ENCODE measurements around the gene RAPSN.

RAPSN gene

GRCh38 chr11:47410370-47411264, 38.3 kb downstream of the RAPSN start:
- H2AK5ac ChIP-seq (ENCODE audit: low read length): no peak overlapping the region
- H3K18ac ChIP-seq (ENCODE audit: low read length): no peak overlapping the region
- H3K4ac ChIP-seq (ENCODE audit: low read depth, low read length): no peak overlapping the region
- H3K36me3 ChIP-seq (ENCODE audit: control insufficient read depth in 1 of 2, insufficient read depth in 2 of 2, low read length in 2 of 2): peaks cover 39 to 44% of the 10 kb centered on the region in 2 experiments
- DNase-seq: no peak
- H3K4me3 ChIP-seq (ENCODE audit: low read depth, low read length): no peak overlapping the region
- H2AFZ ChIP-seq (ENCODE audit: insufficient read depth, low read length, poor library complexity): no peak overlapping the region
- H2BK12ac ChIP-seq (ENCODE audit: low read length): no peak overlapping the region
- H3K9ac ChIP-seq (ENCODE audit: low read length): no peak overlapping the region
- H3K23ac ChIP-seq (ENCODE audit: low read length): no peak overlapping the region
- H3K9me3 ChIP-seq (ENCODE audit: insufficient read depth, low read depth, low read length): no peaks in the 10 kb centered on the region
- peaks cover 12% of the 10 kb centered on the region for H3K79me1 ChIP-seq (ENCODE audit: low read length)
- no peak overlapping the region for H3K27ac ChIP-seq (ENCODE audit: low read depth, low read length)
- H3K4me2 ChIP-seq (ENCODE audit: low read length): no peak overlapping the region
- no peak overlapping the region for H3K14ac ChIP-seq (ENCODE audit: low read length)
- H3K27me3 ChIP-seq (ENCODE audit: insufficient read depth, low read length): no peaks in the 10 kb centered on the region
- no peak overlapping the region for H4K91ac ChIP-seq (ENCODE audit: low read depth, low read length)
- peaks cover 15 to 23% of the 10 kb centered on the region in 2 experiments for H3K4me1 ChIP-seq (ENCODE audit: control insufficient read depth in 1 of 2, insufficient read depth in 2 of 2, low read length in 2 of 2)
- H3K79me2 ChIP-seq (ENCODE audit: control insufficient read depth, insufficient read depth, low read length, poor library complexity): peaks cover 8% of the 10 kb centered on the region
- no peak overlapping the region for H2BK5ac ChIP-seq (ENCODE audit: low read depth, low read length, poor library complexity)
- no peak overlapping the region for H4K8ac ChIP-seq (ENCODE audit: low read depth, low read length)
- no CpG with 5 or more reads among the region's 12 CpGs for WGBS (ENCODE audit: extremely low coverage, insufficient coverage, insufficient read length)
- H2BK120ac ChIP-seq (ENCODE audit: insufficient read depth, low read length, poor library complexity): no peak overlapping the region
- peak overlapping the region; percentile 24 for H4K12ac ChIP-seq (ENCODE audit: low read depth, low read length)

- peak overlapping the region; percentile 18 for H3K14ac ChIP-seq (ENCODE audit: low read length)
- H4K91ac ChIP-seq (ENCODE audit: low read depth, low read length): peak overlapping the region; percentile 34
- H3K36me3 ChIP-seq (ENCODE audit: control insufficient read depth in 1 of 2, insufficient read depth in 2 of 2, low read length in 2 of 2): peaks cover 30 to 36% of the 10 kb centered on the region in 2 experiments
- peaks cover 15 to 23% of the 10 kb centered on the region in 2 experiments for H3K4me1 ChIP-seq (ENCODE audit: control insufficient read depth in 1 of 2, insufficient read depth in 2 of 2, low read length in 2 of 2)
- peak; percentile 64 to 76 for DNase-seq
- H4K8ac ChIP-seq (ENCODE audit: low read depth, low read length): peak overlapping the region; percentile 22
- peak overlapping the region; percentile 18 for H2BK120ac ChIP-seq (ENCODE audit: insufficient read depth, low read length, poor library complexity)
- peaks cover 12% of the 10 kb centered on the region for H3K79me1 ChIP-seq (ENCODE audit: low read length)
- peaks cover 8% of the 10 kb centered on the region for H3K79me2 ChIP-seq (ENCODE audit: control insufficient read depth, insufficient read depth, low read length, poor library complexity)
- no peak overlapping the region for H2BK12ac ChIP-seq (ENCODE audit: low read length)
- H3K9ac ChIP-seq (ENCODE audit: low read length): no peak overlapping the region
- H3K23ac ChIP-seq (ENCODE audit: low read length): no peak overlapping the region
- H3K4me2 ChIP-seq (ENCODE audit: low read length): peak overlapping the region; percentile 71
- H2BK5ac ChIP-seq (ENCODE audit: low read depth, low read length, poor library complexity): no peak overlapping the region
- H3K27me3 ChIP-seq (ENCODE audit: insufficient read depth, low read length): no peaks in the 10 kb centered on the region
- no peaks in the 10 kb centered on the region for H3K9me3 ChIP-seq (ENCODE audit: insufficient read depth, low read depth, low read length)
- peak overlapping the region; percentile 8 for H2AFZ ChIP-seq (ENCODE audit: insufficient read depth, low read length, poor library complexity)
- H3K27ac ChIP-seq (ENCODE audit: low read depth, low read length): no peak overlapping the region
- H2AK5ac ChIP-seq (ENCODE audit: low read length): no peak overlapping the region
- no peak overlapping the region for H3K4ac ChIP-seq (ENCODE audit: low read depth, low read length)
- H3K4me3 ChIP-seq (ENCODE audit: low read depth, low read length): no peak overlapping the region
- peak overlapping the region; percentile 24 for H4K12ac ChIP-seq (ENCODE audit: low read depth, low read length)
- WGBS (ENCODE audit: extremely low coverage, insufficient coverage, insufficient read length): no CpG with 5 or more reads among the region's 31 CpGs
- peak overlapping the region; percentile 38 for H3K18ac ChIP-seq (ENCODE audit: low read length)
These were observed 39.2 kb downstream of the RAPSN start for GRCh38 chr11:47409440-47410369.

GRCh38 chr11:47408598-47409439, 40.1 kb downstream of the RAPSN start:
- H2BK5ac ChIP-seq (ENCODE audit: low read depth, low read length, poor library complexity): no peak overlapping the region
- peak overlapping the region; percentile 37 for H3K27ac ChIP-seq (ENCODE audit: low read depth, low read length)
- H3K27me3 ChIP-seq (ENCODE audit: insufficient read depth, low read length): no peaks in the 10 kb centered on the region
- H3K4ac ChIP-seq (ENCODE audit: low read depth, low read length): peak overlapping the region; percentile 59
- peak; percentile 59 to 74 for DNase-seq
- peak overlapping the region; percentile 9 for H2BK120ac ChIP-seq (ENCODE audit: insufficient read depth, low read length, poor library complexity)
- H3K23ac ChIP-seq (ENCODE audit: low read length): no peak overlapping the region
- H4K91ac ChIP-seq (ENCODE audit: low read depth, low read length): peak overlapping the region; percentile 73
- WGBS (ENCODE audit: extremely low coverage, insufficient coverage, insufficient read length): no CpG with 5 or more reads among the region's 50 CpGs
- H3K36me3 ChIP-seq (ENCODE audit: control insufficient read depth in 1 of 2, insufficient read depth in 2 of 2, low read length in 2 of 2): peaks cover 21 to 27% of the 10 kb centered on the region in 2 experiments
- peak overlapping the region; percentile 66 for H3K14ac ChIP-seq (ENCODE audit: low read length)
- H3K4me2 ChIP-seq (ENCODE audit: low read length): peak overlapping the region; percentile 71
- H3K4me3 ChIP-seq (ENCODE audit: low read depth, low read length): peak overlapping the region; percentile 88
- peak overlapping the region; percentile 91 for H4K8ac ChIP-seq (ENCODE audit: low read depth, low read length)
- peaks cover 12% of the 10 kb centered on the region for H3K79me1 ChIP-seq (ENCODE audit: low read length)
- H3K9ac ChIP-seq (ENCODE audit: low read length): peak overlapping the region; percentile 53
- no peak overlapping the region for H2BK12ac ChIP-seq (ENCODE audit: low read length)
- no peaks in the 10 kb centered on the region for H3K9me3 ChIP-seq (ENCODE audit: insufficient read depth, low read depth, low read length)
- H3K79me2 ChIP-seq (ENCODE audit: control insufficient read depth, insufficient read depth, low read length, poor library complexity): peaks cover 8% of the 10 kb centered on the region
- peak overlapping the region; percentile 55 for H4K12ac ChIP-seq (ENCODE audit: low read depth, low read length)
- H3K4me1 ChIP-seq (ENCODE audit: control insufficient read depth in 1 of 2, insufficient read depth in 2 of 2, low read length in 2 of 2): peaks cover 15 to 23% of the 10 kb centered on the region in 2 experiments
- H2AFZ ChIP-seq (ENCODE audit: insufficient read depth, low read length, poor library complexity): peak overlapping the region; percentile 41
- H3K18ac ChIP-seq (ENCODE audit: low read length): peak overlapping the region; percentile 90
- H2AK5ac ChIP-seq (ENCODE audit: low read length): peak overlapping the region; percentile 47

Measured in trophoblast cell (in vitro differentiated cells and primary cell).